ENCODE results near the gene OGFOD1. TPM values are rescaled to one million over a fixed set of nuclear protein-coding genes. Genes with fewer than 3 reads are reported as not detected.

OGFOD1 gene
- total RNA-seq, 1 donor from 2014 or later = 42.9 TPM

Other genes starting within 250 kb of the OGFOD1 start
- gene AMFR, start 26.0 kb upstream of the OGFOD1 start, total RNA-seq = 266 TPM
- 287 TPM for gene NUDT21, start 222 bp upstream of the OGFOD1 start, total RNA-seq
- gene BBS2, start 68.5 kb downstream of the OGFOD1 start, total RNA-seq = 124 TPM
- gene MT4, start 113.5 kb downstream of the OGFOD1 start, total RNA-seq = not detected
- 8.6 TPM for gene MT3, start 138.0 kb downstream of the OGFOD1 start, total RNA-seq
- 2.3 TPM for gene MT2A, start 157.0 kb downstream of the OGFOD1 start, total RNA-seq
- 12.8 TPM for gene MT1E, start 174.2 kb downstream of the OGFOD1 start, total RNA-seq
- 1.4 TPM for gene MT1M, start 181.1 kb downstream of the OGFOD1 start, total RNA-seq
- not detected for gene MT1A, start 187.1 kb downstream of the OGFOD1 start, total RNA-seq
- not detected for gene MT1B, start 200.3 kb downstream of the OGFOD1 start, total RNA-seq
- gene MT1F, start 206.4 kb downstream of the OGFOD1 start, total RNA-seq = 2.5 TPM
- not detected for gene MT1G, start 216.5 kb downstream of the OGFOD1 start, total RNA-seq
- not detected for gene MT1H, start 218.3 kb downstream of the OGFOD1 start, total RNA-seq
- gene MT1X, start 230.9 kb downstream of the OGFOD1 start, total RNA-seq = 14.5 TPM

All from occipital lobe (tissue), 1 donor.